ENCODE results near the gene TMEM151A. TPM values are rescaled to one million over a fixed set of nuclear protein-coding genes. Genes with fewer than 3 reads are reported as not detected.

Gene TMEM151A
- total RNA-seq, 4 donors from 2014 or later, result not detected

DNA sequence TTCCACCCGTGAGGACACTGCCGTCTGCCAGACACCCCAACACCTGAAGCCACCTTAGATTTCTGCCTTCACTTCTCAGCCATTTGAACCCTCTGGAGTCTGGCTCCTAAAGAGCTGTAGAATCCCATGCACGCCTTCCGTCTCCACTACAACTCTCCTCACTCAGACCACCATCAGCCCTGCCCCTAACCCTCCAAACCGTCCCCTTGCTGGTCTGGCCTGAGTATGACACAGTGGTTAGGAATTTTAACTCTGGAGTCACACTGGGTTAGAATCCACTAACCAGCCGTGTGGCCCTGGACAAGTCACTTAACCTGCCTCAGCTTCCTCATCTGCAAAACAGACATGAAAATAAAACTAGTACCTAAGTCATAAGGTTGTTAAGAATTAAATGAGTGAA is 10.7 kb upstream of the TMEM151A start:
- TF ChIP-seq POLR2A (IDR thresholded peaks at IDR 0.05) (no peak), EP300 (IDR thresholded peaks at IDR 0.05) (no peak)
- TF ChIP-seq, protein P1, sequence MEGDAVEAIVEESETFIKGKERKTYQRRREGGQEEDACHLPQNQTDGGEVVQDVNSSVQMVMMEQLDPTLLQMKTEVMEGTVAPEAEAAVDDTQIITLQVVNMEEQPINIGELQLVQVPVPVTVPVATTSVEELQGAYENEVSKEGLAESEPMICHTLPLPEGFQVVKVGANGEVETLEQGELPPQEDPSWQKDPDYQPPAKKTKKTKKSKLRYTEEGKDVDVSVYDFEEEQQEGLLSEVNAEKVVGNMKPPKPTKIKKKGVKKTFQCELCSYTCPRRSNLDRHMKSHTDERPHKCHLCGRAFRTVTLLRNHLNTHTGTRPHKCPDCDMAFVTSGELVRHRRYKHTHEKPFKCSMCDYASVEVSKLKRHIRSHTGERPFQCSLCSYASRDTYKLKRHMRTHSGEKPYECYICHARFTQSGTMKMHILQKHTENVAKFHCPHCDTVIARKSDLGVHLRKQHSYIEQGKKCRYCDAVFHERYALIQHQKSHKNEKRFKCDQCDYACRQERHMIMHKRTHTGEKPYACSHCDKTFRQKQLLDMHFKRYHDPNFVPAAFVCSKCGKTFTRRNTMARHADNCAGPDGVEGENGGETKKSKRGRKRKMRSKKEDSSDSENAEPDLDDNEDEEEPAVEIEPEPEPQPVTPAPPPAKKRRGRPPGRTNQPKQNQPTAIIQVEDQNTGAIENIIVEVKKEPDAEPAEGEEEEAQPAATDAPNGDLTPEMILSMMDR (IDR thresholded peaks at IDR 0.05), result no peak
- H3K9me3 ChIP-seq, result no peaks in the 10 kb centered on the region
- H3K27me3 ChIP-seq, result peaks cover 0 to 3% of the 10 kb centered on the region in 2 donors
- H3K4me3 ChIP-seq, result no peak overlapping the region
- WGBS, 2 donors, result 74 to 77% methylated on average over 6 of the region's 6 CpGs
- no peak overlapping the region for H3K27ac ChIP-seq
- peaks cover 0 to 42% (median 15%) of the 10 kb centered on the region in 4 donors for H3K4me1 ChIP-seq
- H3K36me3 ChIP-seq, result peaks cover 0 to 36% (median 0%) of the 10 kb centered on the region in 3 donors
- DNase-seq (ENCODE audit: low spot score in 2 of 2), result no peak

DNA sequence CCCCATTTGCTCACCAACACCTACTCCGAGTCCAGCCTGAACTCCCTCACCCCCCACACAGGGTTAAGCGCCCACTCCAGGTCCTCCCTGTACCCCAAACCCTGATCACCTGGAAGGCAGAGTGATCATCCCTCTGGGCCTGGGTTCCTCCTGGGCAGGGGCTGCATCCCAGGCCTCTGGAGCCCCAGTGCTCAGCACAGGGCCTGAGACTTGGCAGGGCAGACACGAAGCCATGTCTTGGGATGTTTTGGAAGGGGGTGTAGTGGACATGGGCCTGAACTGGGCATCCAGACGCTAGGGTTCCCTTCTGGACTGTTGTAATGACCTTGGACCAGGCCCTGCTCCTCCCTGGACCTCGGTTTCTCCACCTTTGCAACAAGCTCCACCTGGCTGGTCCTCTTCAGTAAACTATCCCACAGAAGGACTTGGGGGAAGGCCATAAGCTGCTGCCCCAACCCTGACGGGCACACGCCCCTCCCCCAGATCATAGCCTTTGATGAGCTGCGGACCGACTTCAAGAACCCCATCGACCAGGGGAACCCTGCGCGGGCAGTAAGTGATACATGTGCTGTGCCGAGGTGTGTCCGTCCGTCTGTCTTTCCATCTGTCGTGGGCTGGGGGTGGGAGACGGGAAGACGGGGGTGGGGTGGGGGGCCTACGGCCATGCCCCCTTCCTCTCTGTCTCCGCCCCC is 9.8 kb upstream of the TMEM151A start:
- TF ChIP-seq EP300 (IDR thresholded peaks at IDR 0.05) (no peak), POLR2A (IDR thresholded peaks at IDR 0.05) (no peak)
- peaks cover 0 to 51% (median 16%) of the 10 kb centered on the region in 4 donors for H3K4me1 ChIP-seq
- DNase-seq (ENCODE audit: low spot score in 2 of 2), result no peak
- no peak overlapping the region for H3K4me3 ChIP-seq
- WGBS, 2 donors, result 26 to 65% methylated on average over 5 to 20 of the region's 20 CpGs
- H3K27ac ChIP-seq, result no peak overlapping the region
- no peaks in the 10 kb centered on the region for H3K9me3 ChIP-seq
- H3K36me3 ChIP-seq, result peaks cover 0 to 35% (median 0%) of the 10 kb centered on the region in 3 donors
- H3K27me3 ChIP-seq, result peaks cover 0 to 3% of the 10 kb centered on the region in 2 donors

DNA sequence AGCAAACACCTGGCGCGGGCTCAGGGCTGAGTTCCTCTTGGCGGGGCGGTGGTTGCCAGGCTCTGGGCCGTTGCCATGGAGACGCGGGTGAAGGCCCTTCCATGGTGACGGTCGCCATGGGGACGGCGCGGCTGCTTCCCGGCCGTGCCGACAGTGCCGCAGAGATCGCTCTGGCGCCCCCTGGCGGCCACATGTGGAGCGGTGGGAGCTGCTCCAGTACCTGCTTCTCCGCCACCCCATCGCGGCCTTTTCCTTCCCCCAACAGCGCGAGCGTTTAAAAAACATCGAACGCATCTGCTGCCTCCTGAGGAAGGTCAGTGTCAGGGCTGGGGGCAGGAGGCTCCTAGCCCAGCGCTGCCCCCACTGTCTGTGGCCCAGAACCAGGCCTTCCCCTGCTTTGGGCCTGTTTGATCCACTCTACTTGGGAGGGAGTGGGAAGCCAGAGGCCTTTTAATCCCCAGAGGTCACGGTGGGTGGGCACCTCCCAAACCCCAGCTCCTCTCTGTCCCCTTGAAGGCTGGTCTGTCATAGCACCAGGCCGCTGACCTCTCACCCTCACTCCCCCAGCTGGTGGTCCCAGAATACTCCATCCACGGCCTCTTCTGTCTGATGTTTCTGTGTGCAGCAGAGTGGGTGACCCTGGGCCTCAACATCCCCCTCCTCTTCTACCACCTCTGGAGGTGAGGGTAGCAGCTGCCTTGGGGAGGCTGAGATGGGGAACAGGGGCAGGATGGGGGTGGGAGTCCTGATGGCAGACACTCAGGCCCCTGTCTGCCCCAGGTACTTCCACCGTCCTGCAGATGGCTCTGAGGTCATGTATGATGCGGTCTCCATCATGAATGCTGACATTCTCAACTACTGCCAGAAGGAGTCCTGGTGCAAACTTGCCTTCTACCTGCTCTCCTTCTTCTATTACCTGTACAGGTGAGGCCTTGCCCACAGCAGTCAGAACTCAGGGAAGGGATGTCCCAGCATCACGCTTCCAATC is 8.9 kb upstream of the TMEM151A start:
- WGBS, 2 donors, result 10 to 17% methylated on average over 25 to 33 of the region's 35 CpGs
- no peak overlapping the region for H3K4me3 ChIP-seq
- H3K27me3 ChIP-seq, result peaks cover 0 to 3% of the 10 kb centered on the region in 2 donors
- H3K4me1 ChIP-seq, result peaks cover 0 to 52% (median 17%) of the 10 kb centered on the region in 4 donors
- DNase-seq (ENCODE audit: low spot score in 2 of 2), result peak; percentile 96 to 98
- peaks cover 0 to 33% (median 0%) of the 10 kb centered on the region in 3 donors for H3K36me3 ChIP-seq
- no peaks in the 10 kb centered on the region for H3K9me3 ChIP-seq
- TF ChIP-seq, protein P1 (IDR thresholded peaks at IDR 0.05), result peak; percentile 97 to 99 (median 98)
- TF ChIP-seq EP300 (IDR thresholded peaks at IDR 0.05) (peak; percentile 14 to 73), POLR2A (IDR thresholded peaks at IDR 0.05) (no peak)
- H3K27ac ChIP-seq, result peak overlapping the region in 2 of 4 donors; percentile 52 to 65

DNA sequence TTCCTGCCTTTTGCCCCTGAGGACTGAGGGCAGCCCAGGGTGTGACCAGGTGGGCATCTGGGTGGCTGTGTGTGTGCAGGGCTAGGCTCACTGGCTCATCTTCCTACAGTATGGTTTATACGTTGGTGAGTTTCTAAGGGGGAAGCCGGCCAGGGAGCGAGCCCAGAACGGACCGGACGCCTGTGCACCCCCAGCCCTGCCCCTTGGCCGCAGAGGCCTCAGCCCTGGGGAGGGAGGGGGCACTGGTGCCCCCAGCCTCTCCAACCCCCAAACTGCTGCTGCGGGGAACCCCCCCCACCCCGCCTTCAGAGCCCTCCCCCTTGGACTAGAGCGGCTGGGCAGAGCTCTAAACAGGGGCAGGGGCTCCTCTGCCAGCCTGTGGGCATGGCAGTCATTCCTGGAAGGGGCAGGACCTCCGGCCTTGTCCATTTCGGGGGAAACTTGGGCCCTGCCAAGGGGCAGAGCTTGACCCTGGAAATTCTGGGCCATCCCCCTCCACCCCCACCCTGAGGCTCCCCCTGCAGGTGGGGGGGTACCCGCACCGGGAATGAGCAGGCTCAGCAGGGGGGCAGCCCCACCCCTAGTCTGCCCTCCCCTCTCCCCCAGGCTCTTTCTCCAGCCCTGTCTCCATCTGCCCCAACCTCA is 8.1 kb upstream of the TMEM151A start:
- peaks cover 0 to 33% (median 0%) of the 10 kb centered on the region in 3 donors for H3K36me3 ChIP-seq
- H3K4me3 ChIP-seq, result no peak overlapping the region
- peaks cover 0 to 53% (median 20%) of the 10 kb centered on the region in 4 donors for H3K4me1 ChIP-seq
- no peak for DNase-seq (ENCODE audit: low spot score in 2 of 2)
- TF ChIP-seq EP300 (IDR thresholded peaks at IDR 0.05), result no peak
- TF ChIP-seq POLR2A (IDR thresholded peaks at IDR 0.05), result no peak
- TF ChIP-seq, protein P1 (IDR thresholded peaks at IDR 0.05), result no peak
- H3K27me3 ChIP-seq, result peaks cover 0 to 3% of the 10 kb centered on the region in 2 donors
- WGBS, 2 donors, result 63 to 78% methylated on average over 10 to 14 of the region's 14 CpGs
- no peaks in the 10 kb centered on the region for H3K9me3 ChIP-seq
- no peak overlapping the region for H3K27ac ChIP-seq

DNA sequence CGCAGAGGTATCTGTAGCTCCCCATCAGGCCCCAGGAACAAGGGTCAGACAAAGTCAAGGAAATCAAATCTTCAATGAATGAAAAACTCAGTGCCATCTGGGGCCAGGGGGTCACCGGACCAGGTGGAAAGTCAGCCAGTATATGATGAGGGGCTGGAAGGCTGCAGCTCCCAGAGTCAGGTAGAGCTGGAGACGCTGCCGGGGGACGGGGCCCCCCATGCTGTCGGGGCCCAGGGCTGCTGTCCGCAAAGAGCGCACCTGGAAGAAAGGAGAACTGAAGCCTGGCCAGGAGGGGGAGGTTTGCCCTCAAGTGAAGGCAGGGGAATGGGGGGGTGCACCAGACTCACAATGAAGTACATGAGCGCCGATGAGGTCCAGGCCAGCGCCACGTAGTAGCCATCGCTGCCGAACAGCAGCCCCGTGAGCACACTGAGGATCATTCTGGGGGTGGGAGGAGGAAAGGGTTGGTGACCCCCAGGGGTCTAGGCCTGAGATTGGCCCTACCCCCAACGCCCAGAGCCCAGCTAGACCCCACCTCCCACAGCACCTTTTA is 7.1 kb upstream of the TMEM151A start:
- H3K4me1 ChIP-seq, result peaks cover 0 to 54% (median 21%) of the 10 kb centered on the region in 4 donors
- peaks cover 0 to 33% (median 0%) of the 10 kb centered on the region in 3 donors for H3K36me3 ChIP-seq
- WGBS, 2 donors, result 85 to 91% methylated on average over 16 of the region's 16 CpGs
- H3K27me3 ChIP-seq, result no peaks in the 10 kb centered on the region
- H3K27ac ChIP-seq, result no peak overlapping the region
- no peak for DNase-seq (ENCODE audit: low spot score in 2 of 2)
- no peak overlapping the region for H3K4me3 ChIP-seq
- H3K9me3 ChIP-seq, result no peaks in the 10 kb centered on the region
- no peak for TF ChIP-seq EP300 (IDR thresholded peaks at IDR 0.05)
- TF ChIP-seq POLR2A (IDR thresholded peaks at IDR 0.05), result no peak
- TF ChIP-seq, protein P1 (IDR thresholded peaks at IDR 0.05), result no peak
